Fibroblast of mammary gland (primary cell): ENCODE data around the gene LINGO3.

Source experiments
- DNase-seq: peaks from one replicate; pipeline ENCODE4 v3.0.0-alpha.2; 2010; ENCODE audit warnings: low read depth
- H3K4me3 ChIP-seq: 2 replicates; pipeline ENCODE4 v1.5.1; 2011; ENCODE audit warnings: low read depth, mild to moderate bottlenecking, low read length, moderate library complexity; ENCODE audit not compliant: control insufficient read depth
- TF ChIP-seq, protein P1 (sequence below): conservative IDR thresholded peaks from 2 replicates; pipeline ENCODE4 v1.5.1; 2011; ENCODE audit warnings: low read depth, low read length, inconsistent platforms; ENCODE audit not compliant: control insufficient read depth, insufficient read depth

LINGO3 gene

DNA sequence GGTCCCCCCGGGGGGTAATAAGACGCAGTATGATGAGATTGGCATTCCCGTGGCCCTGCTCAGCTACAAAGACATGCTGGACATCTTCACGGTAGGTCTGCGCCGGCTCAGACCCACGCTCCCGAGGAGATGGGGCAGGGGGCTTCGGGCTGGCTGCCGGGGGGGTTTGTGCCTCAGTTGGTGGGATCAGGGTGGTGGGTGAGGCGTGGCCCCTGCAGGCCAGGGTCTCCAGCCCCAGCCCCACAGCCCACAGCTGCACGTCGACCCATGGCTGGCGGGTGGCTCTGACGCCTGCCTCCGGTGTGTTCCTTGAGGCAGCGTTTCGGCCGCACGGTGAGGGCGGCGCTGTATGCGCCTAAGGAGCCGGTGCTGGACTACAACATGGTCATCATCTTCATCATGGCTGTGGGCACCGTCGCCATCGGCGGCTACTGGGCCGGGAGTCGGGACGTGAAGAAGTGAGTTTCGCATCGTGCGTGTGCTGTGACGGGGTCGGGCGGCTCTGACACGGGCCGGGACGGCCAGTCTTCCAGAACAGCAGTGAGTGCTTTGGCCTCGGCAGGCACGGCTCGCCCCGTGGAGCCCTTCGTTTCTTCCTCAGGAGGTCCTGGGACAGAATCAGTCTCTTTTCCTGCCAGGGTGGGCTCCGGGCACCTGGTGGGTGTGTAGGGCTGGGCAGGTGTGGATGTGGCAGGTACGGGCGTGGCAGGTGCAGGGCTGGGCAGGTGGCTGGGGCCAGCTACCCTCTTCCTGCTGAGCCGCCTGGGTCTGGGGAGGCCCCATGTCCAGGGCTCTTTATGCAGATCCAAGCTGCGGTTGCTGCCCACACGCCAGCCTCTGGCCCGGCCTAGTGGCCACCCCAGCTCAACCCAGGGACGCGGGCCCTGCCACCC is 31.0 kb upstream of the LINGO3 start:
- TF ChIP-seq, protein P1, sequence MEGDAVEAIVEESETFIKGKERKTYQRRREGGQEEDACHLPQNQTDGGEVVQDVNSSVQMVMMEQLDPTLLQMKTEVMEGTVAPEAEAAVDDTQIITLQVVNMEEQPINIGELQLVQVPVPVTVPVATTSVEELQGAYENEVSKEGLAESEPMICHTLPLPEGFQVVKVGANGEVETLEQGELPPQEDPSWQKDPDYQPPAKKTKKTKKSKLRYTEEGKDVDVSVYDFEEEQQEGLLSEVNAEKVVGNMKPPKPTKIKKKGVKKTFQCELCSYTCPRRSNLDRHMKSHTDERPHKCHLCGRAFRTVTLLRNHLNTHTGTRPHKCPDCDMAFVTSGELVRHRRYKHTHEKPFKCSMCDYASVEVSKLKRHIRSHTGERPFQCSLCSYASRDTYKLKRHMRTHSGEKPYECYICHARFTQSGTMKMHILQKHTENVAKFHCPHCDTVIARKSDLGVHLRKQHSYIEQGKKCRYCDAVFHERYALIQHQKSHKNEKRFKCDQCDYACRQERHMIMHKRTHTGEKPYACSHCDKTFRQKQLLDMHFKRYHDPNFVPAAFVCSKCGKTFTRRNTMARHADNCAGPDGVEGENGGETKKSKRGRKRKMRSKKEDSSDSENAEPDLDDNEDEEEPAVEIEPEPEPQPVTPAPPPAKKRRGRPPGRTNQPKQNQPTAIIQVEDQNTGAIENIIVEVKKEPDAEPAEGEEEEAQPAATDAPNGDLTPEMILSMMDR, result no peak
- no peak overlapping the region for H3K4me3 ChIP-seq
- no peak for DNase-seq

DNA sequence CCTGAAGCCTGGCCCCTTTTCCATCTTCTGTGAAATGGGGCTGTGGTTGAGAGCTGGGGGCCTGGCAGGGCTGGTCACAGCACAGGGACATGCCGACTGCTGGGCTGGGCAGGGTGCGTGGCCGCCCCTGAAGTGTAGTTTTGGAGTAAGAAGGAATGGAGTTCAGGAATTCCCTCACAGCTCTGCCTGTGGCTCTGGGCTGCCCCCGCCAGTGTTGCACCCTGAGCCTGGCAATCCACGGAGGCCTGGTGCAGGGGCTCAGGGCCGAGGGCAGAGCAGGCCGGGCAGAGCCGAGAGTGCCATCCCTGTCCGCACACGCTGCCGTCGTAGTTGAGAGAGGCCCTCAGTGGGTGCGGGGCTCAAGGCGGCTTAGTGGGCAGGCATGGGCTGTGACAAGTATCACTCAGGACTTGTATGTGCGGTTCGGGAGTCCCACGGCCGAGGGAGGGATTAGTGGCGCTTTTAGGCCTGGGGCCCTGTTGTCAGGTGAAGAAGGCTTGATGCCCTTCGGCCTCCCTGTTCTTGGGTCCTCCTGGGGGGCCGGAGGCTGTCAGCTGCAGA is 30.2 kb upstream of the LINGO3 start:
- no peak overlapping the region for H3K4me3 ChIP-seq
- TF ChIP-seq, protein P1, result no peak
- no peak for DNase-seq

DNA sequence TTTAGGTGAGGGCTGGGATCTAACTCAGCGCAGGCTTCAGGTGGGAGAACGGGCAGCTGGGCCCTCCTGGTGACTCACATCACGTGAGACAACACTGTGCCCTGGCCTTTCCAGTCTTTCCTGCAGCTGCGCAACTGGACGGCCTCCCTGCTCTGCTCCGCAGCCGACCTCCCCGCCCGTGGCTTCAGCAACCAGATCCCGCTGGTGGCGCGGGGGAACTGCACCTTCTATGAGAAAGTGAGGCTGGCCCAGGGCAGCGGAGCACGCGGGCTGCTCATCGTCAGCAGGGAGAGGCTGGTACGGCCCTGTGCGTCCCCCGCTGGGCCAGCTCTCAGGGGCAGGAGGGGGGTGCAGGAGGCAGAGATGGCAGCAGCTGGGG is 29.4 kb upstream of the LINGO3 start:
- peak; percentile 74 for DNase-seq

DNA sequence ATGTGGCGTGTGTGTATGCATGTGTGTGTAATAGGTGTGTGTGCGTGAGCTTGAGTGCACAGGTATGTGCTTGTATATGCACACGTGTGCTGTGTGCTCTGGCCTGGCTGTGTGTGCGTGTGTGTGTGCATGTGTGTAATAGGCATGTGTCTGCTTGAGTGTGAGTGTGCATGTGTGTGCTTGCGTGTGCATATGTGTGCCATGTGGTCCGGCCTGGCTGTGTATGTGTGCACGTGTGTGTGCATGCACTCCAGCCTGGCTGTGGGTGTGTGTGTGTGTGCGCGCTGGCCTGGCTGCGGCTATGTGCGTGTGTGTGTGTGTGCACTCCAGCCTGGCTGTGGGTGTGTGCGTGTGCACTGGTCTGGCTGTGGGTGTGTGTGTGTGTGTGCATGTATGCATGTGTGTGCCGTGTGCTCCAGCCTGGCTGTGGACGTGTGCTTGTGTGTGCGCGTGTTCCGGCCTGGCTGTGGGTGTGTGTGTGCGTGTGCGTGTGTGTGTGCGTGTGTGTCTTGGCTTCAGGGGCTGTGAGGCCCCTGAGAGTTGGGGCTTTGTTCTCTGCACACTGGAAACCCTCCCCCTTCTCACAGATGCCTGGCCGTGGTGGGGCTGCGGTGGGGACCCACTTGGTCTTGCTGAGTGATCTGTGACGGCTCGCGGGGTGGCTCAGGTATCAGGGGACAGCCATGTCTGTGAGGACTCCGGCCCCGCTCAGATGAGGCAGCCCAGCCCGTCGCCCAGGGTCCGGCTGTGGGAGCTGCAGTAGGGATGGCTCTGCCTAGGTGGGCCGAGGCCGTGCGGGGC is 28.8 kb upstream of the LINGO3 start:
- no peak overlapping the region for H3K4me3 ChIP-seq
- DNase-seq, result no peak
- TF ChIP-seq, protein P1, result no peak

More for the DNA sequence above, 29.4 kb upstream of the LINGO3 start:
- H3K4me3 ChIP-seq, result no peak overlapping the region
- TF ChIP-seq, protein P1, result peak; percentile 29

DNA sequence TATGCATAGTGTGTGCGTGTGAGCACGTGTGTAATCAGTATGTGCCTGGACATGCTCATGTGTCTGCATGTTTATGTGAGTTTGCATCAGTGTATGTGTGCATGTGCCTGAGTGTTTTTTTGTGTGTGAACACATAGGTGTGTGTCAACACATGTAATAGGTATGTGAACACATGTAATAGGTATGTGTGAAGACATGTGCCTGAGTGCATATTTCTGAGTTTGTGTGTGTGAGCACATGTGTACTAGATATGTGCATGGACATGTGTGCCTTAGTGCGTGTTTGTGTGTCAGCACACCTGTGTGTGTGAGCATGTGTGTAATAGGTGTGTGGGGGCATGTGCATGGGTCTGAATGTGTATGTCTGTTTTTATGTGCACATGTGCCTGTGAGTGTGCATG is 27.9 kb upstream of the LINGO3 start:
- TF ChIP-seq, protein P1, result no peak
- H3K4me3 ChIP-seq, result no peak overlapping the region
- no peak for DNase-seq

DNA sequence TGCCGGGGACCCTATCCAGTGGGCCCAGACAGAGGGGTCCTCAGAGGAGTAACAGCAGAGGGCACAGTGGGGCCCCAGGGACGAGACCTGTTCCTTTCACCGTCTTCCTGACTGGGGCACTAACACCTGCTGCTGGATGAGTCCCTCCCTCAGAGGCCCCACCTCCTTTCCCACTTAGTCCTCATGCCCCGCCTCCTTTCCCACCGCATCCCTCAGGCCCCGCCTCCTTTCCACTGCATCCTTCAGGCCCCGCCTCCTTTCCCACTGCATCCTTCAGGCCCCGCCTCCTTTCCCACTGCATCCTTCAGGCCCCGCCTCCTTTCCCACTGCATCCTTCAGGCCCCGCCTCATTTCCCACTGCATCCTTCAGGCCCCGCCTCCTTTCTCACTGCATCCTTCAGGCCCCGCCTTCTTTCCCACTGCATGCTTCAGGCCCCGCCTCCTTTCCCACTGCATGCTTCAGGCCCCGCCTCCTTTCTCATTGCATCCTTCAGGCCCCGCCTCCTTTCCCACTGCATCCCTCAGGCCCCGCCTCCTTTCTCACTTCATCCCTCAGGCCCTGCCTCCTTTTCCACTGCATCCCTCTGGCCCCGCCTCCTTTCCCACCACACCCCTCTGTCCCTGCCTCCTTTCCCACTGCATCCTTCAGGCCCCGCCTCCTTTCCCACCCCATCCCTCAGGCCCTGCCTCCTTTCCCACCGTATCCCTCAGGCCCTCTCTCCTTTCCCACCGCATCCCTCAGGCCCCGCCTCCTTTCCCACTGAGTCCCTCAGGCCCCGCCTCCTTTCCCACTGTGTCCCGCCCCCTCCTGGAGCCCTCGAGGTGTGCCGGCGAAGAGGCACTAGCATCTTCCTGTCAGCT is 27.3 kb upstream of the LINGO3 start:
- H3K4me3 ChIP-seq, result no peak overlapping the region
- no peak for DNase-seq
- TF ChIP-seq, protein P1, result no peak
